ENCODE results near the gene TCAP. TPM values are rescaled to one million over a fixed set of nuclear protein-coding genes. Genes with fewer than 3 reads are reported as not detected.

The TCAP gene
- total and polyA plus RNA-seq, 10 of the 15 experiments (the other 5 are each of a cell fraction or from before 2014, with no cell fraction given) = 0.17 to 1.0 (median 0.36) TPM; not detected in 3

DNA sequence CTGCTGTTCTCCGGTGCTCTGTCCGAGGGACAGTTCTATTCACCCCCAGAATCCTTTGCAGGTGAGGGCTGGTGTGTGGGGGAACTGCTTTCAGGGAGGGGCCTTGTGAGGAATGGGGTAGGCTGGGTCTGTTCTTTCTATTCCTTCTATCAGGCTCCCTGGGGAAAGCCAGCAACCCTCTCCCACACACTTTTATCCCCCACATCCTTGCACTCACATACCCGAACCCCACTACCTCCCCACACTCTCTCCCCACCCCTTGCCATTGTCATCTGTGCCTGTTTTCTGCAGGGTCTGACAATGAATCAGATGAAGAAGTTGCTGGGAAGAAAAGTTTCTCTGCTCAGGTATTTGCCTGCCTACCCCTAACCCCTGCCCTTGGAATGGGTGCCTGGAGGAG, 6.4 kb upstream of the TCAP start (continued):
- TF ChIP-seq, protein P1, sequence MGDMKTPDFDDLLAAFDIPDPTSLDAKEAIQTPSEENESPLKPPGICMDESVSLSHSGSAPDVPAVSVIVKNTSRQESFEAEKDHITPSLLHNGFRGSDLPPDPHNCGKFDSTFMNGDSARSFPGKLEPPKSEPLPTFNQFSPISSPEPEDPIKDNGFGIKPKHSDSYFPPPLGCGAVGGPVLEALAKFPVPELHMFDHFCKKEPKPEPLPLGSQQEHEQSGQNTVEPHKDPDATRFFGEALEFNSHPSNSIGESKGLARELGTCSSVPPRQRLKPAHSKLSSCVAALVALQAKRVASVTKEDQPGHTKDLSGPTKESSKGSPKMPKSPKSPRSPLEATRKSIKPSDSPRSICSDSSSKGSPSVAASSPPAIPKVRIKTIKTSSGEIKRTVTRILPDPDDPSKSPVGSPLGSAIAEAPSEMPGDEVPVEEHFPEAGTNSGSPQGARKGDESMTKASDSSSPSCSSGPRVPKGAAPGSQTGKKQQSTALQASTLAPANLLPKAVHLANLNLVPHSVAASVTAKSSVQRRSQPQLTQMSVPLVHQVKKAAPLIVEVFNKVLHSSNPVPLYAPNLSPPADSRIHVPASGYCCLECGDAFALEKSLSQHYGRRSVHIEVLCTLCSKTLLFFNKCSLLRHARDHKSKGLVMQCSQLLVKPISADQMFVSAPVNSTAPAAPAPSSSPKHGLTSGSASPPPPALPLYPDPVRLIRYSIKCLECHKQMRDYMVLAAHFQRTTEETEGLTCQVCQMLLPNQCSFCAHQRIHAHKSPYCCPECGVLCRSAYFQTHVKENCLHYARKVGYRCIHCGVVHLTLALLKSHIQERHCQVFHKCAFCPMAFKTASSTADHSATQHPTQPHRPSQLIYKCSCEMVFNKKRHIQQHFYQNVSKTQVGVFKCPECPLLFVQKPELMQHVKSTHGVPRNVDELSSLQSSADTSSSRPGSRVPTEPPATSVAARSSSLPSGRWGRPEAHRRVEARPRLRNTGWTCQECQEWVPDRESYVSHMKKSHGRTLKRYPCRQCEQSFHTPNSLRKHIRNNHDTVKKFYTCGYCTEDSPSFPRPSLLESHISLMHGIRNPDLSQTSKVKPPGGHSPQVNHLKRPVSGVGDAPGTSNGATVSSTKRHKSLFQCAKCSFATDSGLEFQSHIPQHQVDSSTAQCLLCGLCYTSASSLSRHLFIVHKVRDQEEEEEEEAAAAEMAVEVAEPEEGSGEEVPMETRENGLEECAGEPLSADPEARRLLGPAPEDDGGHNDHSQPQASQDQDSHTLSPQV (IDR thresholded peaks at IDR 0.05) = no peak
- TF ChIP-seq KDM1A (IDR thresholded peaks at IDR 0.05; ENCODE audit: borderline replicate concordance) (no peak), STAT3 (IDR thresholded peaks at IDR 0.05; ENCODE audit: low read depth, low read length) (no peak), SP1 (IDR thresholded peaks at IDR 0.05; ENCODE audit: low read depth, low read length) (no peak), STAT1 (conservative IDR thresholded peaks at IDR 0.05) (no peak)
- TF ChIP-seq, protein P2, sequence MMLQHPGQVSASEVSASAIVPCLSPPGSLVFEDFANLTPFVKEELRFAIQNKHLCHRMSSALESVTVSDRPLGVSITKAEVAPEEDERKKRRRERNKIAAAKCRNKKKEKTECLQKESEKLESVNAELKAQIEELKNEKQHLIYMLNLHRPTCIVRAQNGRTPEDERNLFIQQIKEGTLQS (IDR thresholded peaks at IDR 0.05; ENCODE audit: borderline replicate concordance, extremely low read depth, low read depth, low read length) = no peak

DNA sequence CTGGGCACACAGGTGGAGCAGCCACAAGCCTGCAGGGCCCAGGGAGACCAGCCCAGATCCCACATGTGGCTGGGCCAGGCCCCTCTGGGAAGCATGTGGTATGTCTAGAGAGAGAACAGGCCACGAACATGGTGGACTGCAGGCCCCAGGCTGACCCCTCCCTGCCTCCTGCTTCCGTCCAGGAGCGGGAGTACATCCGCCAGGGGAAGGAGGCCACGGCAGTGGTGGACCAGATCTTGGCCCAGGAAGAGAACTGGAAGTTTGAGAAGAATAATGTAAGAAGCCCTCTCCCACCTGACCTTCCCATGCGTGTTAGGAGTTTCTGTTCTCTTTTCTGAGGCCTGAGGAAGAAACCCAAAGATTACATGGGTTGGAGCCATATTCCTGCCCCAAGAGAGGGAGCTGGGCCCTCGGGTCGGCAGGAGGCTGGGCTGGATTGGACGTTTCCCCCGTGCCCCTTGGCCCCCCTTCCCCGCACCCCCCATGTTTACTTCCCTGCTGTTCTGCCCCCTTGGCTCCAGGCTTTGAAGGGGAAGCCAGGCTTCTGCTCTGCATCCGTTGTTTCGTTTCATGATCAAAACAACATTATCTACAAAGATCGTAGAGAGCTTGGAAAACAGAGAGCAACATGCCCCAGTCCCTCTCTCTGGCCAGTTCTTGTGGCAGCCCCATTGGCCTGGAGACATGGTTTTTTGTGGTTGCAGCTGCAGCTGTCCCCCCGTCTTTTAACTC, 5.7 kb upstream of the TCAP start:
- WGBS (ENCODE audit: insufficient coverage, insufficient replicate concordance, low lambda C conversion rate, missing lambda C conversion rate) = 76% methylated on average over 11 of the region's 15 CpGs
- Histone ChIP-seq H3K4me2 (ENCODE audit: control insufficient read depth, insufficient read depth) (peak overlapping the region; percentile 36; the same call in 1 of the 2 replicates), H3K4me3 (no peak overlapping the region), H3K4me1 (ENCODE audit: control insufficient read depth, insufficient read depth, low read length) (peaks cover 6% of the 10 kb centered on the region; the same call in 1 of the 2 replicates), H4K20me1 (ENCODE audit: control insufficient read depth, insufficient read depth) (no peaks in the 10 kb centered on the region), H3K9me3 (replicated peaks; ENCODE audit: control insufficient read depth, insufficient read depth, low read length) (no peaks in the 10 kb centered on the region), H3K9ac (ENCODE audit: control insufficient read depth, insufficient read depth, low read length) (no peak overlapping the region), H3K27me3 (replicated peaks in 1 of 2; ENCODE audit: control insufficient read depth in 2 of 2, insufficient read depth in 2 of 2, low read length in 1 of 2) (no peaks in the 10 kb centered on the region), H2AFZ (ENCODE audit: control insufficient read depth, low read depth, low read length) (no peak overlapping the region), H3K79me2 (ENCODE audit: control insufficient read depth, insufficient read depth, low read length) (no peaks in the 10 kb centered on the region), H3K27ac (ENCODE audit: control insufficient read depth, insufficient read depth) (no peak overlapping the region; the same call in 1 of the 2 replicates), H3K36me3 (ENCODE audit: control insufficient read depth in 2 of 2, insufficient read depth in 2 of 2, low read length in 1 of 2) (peaks cover 16 to 26% of the 10 kb centered on the region in 2 experiments; a peak in 3 of 4 replicates)
- intact Hi-C loops (cut with micrococcal nuclease; ENCODE audit: unreplicated experiment) = no loop called here
- RAD21 ChIA-PET (ENCODE audit: unreplicated experiment) = no interaction called here
- FAIRE-seq (peak; percentile 54), DNase-seq (ENCODE audit: low read depth, low spot score) (no peak), ATAC-seq (no peak)
- no TSS peak for BruUV-seq (replicated peaks)
- in situ Hi-C loops (cut with MboI) = no loop called here
- CTCF ChIA-PET = interaction anchor here (0.8 kb wide), 1 partner anchor 26 kb away, joined by 4 read pairs; no protein-coding TSS in a partner anchor
- SMC1A ChIA-PET (ENCODE audit: uncharacterized antibody, unreplicated experiment) = interaction anchor here (1.0 kb wide), 1 partner anchor 36 kb away, joined by 3 read pairs; no protein-coding TSS in a partner anchor
- POLR2A ChIA-PET = no interaction called here
- TF ChIP-seq, protein P3, sequence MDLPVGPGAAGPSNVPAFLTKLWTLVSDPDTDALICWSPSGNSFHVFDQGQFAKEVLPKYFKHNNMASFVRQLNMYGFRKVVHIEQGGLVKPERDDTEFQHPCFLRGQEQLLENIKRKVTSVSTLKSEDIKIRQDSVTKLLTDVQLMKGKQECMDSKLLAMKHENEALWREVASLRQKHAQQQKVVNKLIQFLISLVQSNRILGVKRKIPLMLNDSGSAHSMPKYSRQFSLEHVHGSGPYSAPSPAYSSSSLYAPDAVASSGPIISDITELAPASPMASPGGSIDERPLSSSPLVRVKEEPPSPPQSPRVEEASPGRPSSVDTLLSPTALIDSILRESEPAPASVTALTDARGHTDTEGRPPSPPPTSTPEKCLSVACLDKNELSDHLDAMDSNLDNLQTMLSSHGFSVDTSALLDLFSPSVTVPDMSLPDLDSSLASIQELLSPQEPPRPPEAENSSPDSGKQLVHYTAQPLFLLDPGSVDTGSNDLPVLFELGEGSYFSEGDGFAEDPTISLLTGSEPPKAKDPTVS (IDR thresholded peaks at IDR 0.05; ENCODE audit: low read depth, low read length) = no peak
- TF ChIP-seq, protein P4, sequence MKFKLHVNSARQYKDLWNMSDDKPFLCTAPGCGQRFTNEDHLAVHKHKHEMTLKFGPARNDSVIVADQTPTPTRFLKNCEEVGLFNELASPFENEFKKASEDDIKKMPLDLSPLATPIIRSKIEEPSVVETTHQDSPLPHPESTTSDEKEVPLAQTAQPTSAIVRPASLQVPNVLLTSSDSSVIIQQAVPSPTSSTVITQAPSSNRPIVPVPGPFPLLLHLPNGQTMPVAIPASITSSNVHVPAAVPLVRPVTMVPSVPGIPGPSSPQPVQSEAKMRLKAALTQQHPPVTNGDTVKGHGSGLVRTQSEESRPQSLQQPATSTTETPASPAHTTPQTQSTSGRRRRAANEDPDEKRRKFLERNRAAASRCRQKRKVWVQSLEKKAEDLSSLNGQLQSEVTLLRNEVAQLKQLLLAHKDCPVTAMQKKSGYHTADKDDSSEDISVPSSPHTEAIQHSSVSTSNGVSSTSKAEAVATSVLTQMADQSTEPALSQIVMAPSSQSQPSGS (IDR thresholded peaks at IDR 0.05; ENCODE audit: low read length) = no peak
- TF ChIP-seq IKZF1 (conservative IDR thresholded peaks at IDR 0.05) (peak; percentile 28; the same call in 1 of the 2 replicates), FOXM1 (IDR thresholded peaks at IDR 0.05; ENCODE audit: low read depth, low read length) (no peak), NFYA (IDR thresholded peaks at IDR 0.05; ENCODE audit: borderline replicate concordance, low read depth, low read length) (no peak), EED (IDR thresholded peaks at IDR 0.05; ENCODE audit: low read depth) (peak; percentile 60), ZBED1 (IDR thresholded peaks at IDR 0.05; ENCODE audit: borderline replicate concordance) (no peak), CHD1 (IDR thresholded peaks at IDR 0.05; ENCODE audit: low read depth, low read length) (no peak)
- TF ChIP-seq, protein P2 (IDR thresholded peaks at IDR 0.05; ENCODE audit: borderline replicate concordance, extremely low read depth, low read depth, low read length) = no peak
